ENCODE measurements around the gene SETD1A. TPM values are rescaled to one million over a fixed set of nuclear protein-coding genes. Genes with fewer than 3 reads are reported as not detected.

The SETD1A gene
- total RNA-seq, 1 experiment from 2014 or later, result 4.1 TPM

- H3K4me3 ChIP-seq (ENCODE audit: insufficient read depth, low read depth, low read length), result peak overlapping the region; percentile 84
- peak; percentile 97 for DNase-seq
- peaks cover 24% of the 10 kb centered on the region for H3K36me3 ChIP-seq (replicated peaks; ENCODE audit: control insufficient read depth, insufficient read depth, low read length)
- H3K27me3 ChIP-seq (ENCODE audit: control insufficient read depth, insufficient read depth, low read length), result no peaks in the 10 kb centered on the region
Measured at GRCh38 chr16:30956601-30957455, 726 bp upstream of the SETD1A start.

- peak; percentile 98 for DNase-seq
- Histone ChIP-seq H3K36me3 (replicated peaks; ENCODE audit: control insufficient read depth, insufficient read depth, low read length) (peaks cover 32% of the 10 kb centered on the region), H3K4me3 (ENCODE audit: insufficient read depth, low read depth, low read length) (peak overlapping the region; percentile 84), H3K27me3 (ENCODE audit: control insufficient read depth, insufficient read depth, low read length) (no peaks in the 10 kb centered on the region)
Measured at GRCh38 chr16:30958175-30959079, 873 bp downstream of the SETD1A start.

DNA sequence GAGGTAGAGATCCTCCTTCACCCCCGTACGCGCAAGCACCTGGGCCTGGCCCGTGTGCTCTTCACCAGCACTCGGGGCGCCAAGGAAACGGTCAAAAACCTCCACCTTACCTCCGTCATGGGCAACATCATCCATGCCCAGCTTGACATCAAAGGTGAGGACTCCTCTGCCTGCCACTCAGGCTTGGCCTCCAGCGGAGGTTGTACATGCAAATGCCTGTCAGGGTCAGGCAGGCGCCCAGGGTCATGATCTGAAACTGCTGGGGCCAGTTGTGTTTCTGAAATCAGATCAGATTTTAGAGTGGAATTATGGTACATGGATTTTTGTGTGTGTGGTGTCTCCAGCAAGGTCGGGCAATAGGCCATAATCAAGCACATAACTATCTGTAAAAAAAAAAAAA is 3.8 kb downstream of the SETD1A start:
- H3K27me3 ChIP-seq (ENCODE audit: control insufficient read depth, insufficient read depth, low read length), result no peaks in the 10 kb centered on the region
- peaks cover 46% of the 10 kb centered on the region for H3K36me3 ChIP-seq (replicated peaks; ENCODE audit: control insufficient read depth, insufficient read depth, low read length)
- DNase-seq, result no peak
- no peak overlapping the region for H3K4me3 ChIP-seq (ENCODE audit: insufficient read depth, low read depth, low read length)

DNA sequence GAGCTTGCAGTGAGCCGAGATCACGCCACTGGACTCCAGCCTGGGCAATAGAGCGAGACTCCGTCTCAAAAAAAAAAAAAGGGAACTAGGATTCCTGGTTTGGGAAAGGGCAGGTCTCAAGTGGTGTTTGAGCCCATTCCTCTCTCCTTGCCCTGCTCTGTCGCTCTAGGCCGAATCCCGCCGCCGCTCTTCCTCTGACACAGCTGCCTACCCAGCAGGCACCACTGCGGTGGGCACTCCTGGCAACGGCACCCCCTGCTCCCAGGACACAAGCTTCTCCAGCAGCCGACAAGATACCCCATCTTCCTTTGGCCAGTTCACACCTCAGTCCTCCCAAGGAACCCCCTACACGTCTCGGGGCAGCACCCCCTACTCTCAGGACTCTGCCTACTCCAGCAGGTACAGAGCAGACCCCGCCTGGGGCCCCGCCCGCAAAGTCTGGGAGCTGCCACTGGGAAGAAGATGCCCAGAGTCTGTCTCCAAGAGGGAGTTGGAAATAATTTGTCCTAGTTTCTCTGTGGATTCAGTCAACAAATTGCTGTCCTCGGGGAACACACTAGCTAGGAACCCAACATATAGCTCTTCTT is 6.5 kb downstream of the SETD1A start:
- H3K4me3 ChIP-seq (ENCODE audit: insufficient read depth, low read depth, low read length), result no peak overlapping the region
- peaks cover 54% of the 10 kb centered on the region for H3K36me3 ChIP-seq (replicated peaks; ENCODE audit: control insufficient read depth, insufficient read depth, low read length)
- no peaks in the 10 kb centered on the region for H3K27me3 ChIP-seq (ENCODE audit: control insufficient read depth, insufficient read depth, low read length)
- peak; percentile 38 for DNase-seq

GRCh38 chr16:30964574-30965226 is 7.1 kb downstream of the SETD1A start:
- peak; percentile 60 for DNase-seq
- Histone ChIP-seq H3K27me3 (ENCODE audit: control insufficient read depth, insufficient read depth, low read length) (no peaks in the 10 kb centered on the region), H3K4me3 (ENCODE audit: insufficient read depth, low read depth, low read length) (no peak overlapping the region), H3K36me3 (replicated peaks; ENCODE audit: control insufficient read depth, insufficient read depth, low read length) (peaks cover 55% of the 10 kb centered on the region)

GRCh38 chr16:30965436-30965835 is 7.9 kb downstream of the SETD1A start:
- DNase-seq, result peak; percentile 74
- no peak overlapping the region for H3K4me3 ChIP-seq (ENCODE audit: insufficient read depth, low read depth, low read length)
- H3K36me3 ChIP-seq (replicated peaks; ENCODE audit: control insufficient read depth, insufficient read depth, low read length), result peaks cover 50% of the 10 kb centered on the region
- no peaks in the 10 kb centered on the region for H3K27me3 ChIP-seq (ENCODE audit: control insufficient read depth, insufficient read depth, low read length)

DNA sequence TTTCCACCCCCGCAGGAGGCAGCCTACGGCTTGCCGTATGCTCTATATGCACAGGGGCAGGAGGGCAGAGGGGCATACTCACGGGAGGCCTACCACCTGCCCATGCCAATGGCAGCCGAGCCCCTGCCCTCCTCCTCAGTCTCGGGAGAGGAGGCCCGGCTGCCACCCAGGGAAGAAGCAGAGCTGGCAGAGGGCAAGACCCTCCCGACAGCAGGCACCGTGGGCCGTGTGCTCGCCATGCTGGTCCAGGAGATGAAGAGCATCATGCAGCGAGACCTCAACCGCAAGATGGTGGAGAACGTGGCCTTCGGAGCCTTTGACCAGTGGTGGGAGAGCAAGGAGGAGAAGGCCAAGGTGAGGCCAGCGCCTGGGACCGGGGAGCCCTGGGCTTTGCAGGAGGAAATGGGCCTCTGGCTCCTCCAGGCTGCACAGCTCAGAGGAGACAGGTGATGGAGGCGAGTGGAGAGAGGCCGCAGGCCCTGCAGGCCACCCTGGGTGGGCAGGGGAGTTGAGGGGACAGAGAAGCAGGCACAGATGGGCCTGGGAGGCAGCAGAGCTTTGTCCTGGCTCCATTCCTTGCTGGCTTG is 8.6 kb downstream of the SETD1A start:
- Histone ChIP-seq H3K27me3 (ENCODE audit: control insufficient read depth, insufficient read depth, low read length) (no peaks in the 10 kb centered on the region), H3K36me3 (replicated peaks; ENCODE audit: control insufficient read depth, insufficient read depth, low read length) (peaks cover 54% of the 10 kb centered on the region), H3K4me3 (ENCODE audit: insufficient read depth, low read depth, low read length) (no peak overlapping the region)
- no peak for DNase-seq

DNA sequence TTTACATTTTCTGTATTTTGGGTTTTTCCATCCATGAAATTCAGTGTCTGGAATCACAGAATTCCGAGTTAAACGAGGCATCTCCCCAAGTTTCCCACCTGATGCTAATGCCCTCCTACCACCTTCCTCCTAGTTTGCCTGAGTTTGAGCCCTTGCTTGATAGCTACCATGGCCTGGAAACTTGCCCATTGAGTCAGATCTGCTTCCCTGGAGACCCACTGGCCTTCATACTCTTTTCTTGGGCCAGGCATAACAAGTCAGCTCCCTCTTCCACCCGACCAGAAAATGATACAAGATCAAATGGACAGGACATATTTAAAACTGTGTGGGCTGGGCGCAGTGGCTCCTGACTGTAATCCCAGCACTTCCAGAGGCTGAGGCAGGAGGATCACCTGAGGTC is 10.2 kb downstream of the SETD1A start:
- no peak for DNase-seq
- H3K27me3 ChIP-seq (ENCODE audit: control insufficient read depth, insufficient read depth, low read length), result no peaks in the 10 kb centered on the region
- H3K4me3 ChIP-seq (ENCODE audit: insufficient read depth, low read depth, low read length), result no peak overlapping the region
- H3K36me3 ChIP-seq (replicated peaks; ENCODE audit: control insufficient read depth, insufficient read depth, low read length), result peaks cover 55% of the 10 kb centered on the region

GRCh38 chr16:30969246-30969842 is 11.8 kb downstream of the SETD1A start:
- no peak overlapping the region for H3K4me3 ChIP-seq (ENCODE audit: insufficient read depth, low read depth, low read length)

GRCh38 chr16:30971298-30971697 is 13.7 kb downstream of the SETD1A start:
- H3K36me3 ChIP-seq (replicated peaks; ENCODE audit: control insufficient read depth, insufficient read depth, low read length), result peaks cover 53% of the 10 kb centered on the region
- H3K4me3 ChIP-seq (ENCODE audit: insufficient read depth, low read depth, low read length), result no peak overlapping the region
- no peaks in the 10 kb centered on the region for H3K27me3 ChIP-seq (ENCODE audit: control insufficient read depth, insufficient read depth, low read length)
- DNase-seq, result no peak

More at GRCh38 chr16:30969246-30969842, 11.8 kb downstream of the SETD1A start:
- Histone ChIP-seq H3K36me3 (replicated peaks; ENCODE audit: control insufficient read depth, insufficient read depth, low read length) (peaks cover 57% of the 10 kb centered on the region), H3K27me3 (ENCODE audit: control insufficient read depth, insufficient read depth, low read length) (no peaks in the 10 kb centered on the region)
- no peak for DNase-seq

- no peaks in the 10 kb centered on the region for H3K27me3 ChIP-seq (ENCODE audit: control insufficient read depth, insufficient read depth, low read length)
- no peak overlapping the region for H3K4me3 ChIP-seq (ENCODE audit: insufficient read depth, low read depth, low read length)
- peak; percentile 77 for DNase-seq
- peaks cover 48% of the 10 kb centered on the region for H3K36me3 ChIP-seq (replicated peaks; ENCODE audit: control insufficient read depth, insufficient read depth, low read length)
Measured at GRCh38 chr16:30972872-30973271, 15.3 kb downstream of the SETD1A start.

- Histone ChIP-seq H3K36me3 (replicated peaks; ENCODE audit: control insufficient read depth, insufficient read depth, low read length) (peaks cover 43% of the 10 kb centered on the region), H3K27me3 (ENCODE audit: control insufficient read depth, insufficient read depth, low read length) (no peaks in the 10 kb centered on the region), H3K4me3 (ENCODE audit: insufficient read depth, low read depth, low read length) (no peak overlapping the region)
- no peak for DNase-seq
Measured at GRCh38 chr16:30974348-30974747, 16.8 kb downstream of the SETD1A start.

DNA sequence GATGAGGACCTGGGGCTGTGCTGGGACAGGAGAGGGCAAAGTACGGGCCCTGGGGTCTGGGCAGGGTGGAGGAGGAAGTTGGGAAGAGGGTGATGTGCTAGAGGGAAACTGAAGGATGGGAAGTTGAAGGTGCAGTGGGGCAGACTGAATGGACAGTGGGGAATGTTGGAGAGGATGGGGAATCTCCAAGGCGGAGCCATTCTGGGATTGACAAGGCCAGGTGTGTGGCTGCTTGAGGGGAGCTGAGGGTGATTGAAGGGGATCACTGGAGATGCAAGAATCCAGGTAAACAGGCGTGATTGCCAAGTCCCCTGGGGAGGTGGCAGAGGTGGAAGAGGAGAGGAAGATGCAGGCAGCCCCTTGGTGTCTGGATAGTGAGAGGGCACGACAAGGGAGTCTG is 18.9 kb downstream of the SETD1A start:
- H3K36me3 ChIP-seq (replicated peaks; ENCODE audit: control insufficient read depth, insufficient read depth, low read length), result peaks cover 30% of the 10 kb centered on the region
- DNase-seq, result no peak
- H3K4me3 ChIP-seq (ENCODE audit: insufficient read depth, low read depth, low read length), result no peak overlapping the region

More for the DNA sequence above, 18.9 kb downstream of the SETD1A start:
- H3K27me3 ChIP-seq (ENCODE audit: control insufficient read depth, insufficient read depth, low read length), result no peaks in the 10 kb centered on the region
